GM12892 (cell line): ENCODE data around the gene SGPL1.

Experiments
- POLR2A ChIP-seq: IDR thresholded peaks from 2 replicates; pipeline ENCODE4 v1.6.1; 2011; ENCODE audit warnings: low read depth, low read length, control low read depth
- TAF1 ChIP-seq: IDR thresholded peaks from 2 replicates; pipeline ENCODE4 v1.6.1; 2011; ENCODE audit warnings: low read depth, mild to moderate bottlenecking, control low read depth, low read length, borderline replicate concordance

DNA sequence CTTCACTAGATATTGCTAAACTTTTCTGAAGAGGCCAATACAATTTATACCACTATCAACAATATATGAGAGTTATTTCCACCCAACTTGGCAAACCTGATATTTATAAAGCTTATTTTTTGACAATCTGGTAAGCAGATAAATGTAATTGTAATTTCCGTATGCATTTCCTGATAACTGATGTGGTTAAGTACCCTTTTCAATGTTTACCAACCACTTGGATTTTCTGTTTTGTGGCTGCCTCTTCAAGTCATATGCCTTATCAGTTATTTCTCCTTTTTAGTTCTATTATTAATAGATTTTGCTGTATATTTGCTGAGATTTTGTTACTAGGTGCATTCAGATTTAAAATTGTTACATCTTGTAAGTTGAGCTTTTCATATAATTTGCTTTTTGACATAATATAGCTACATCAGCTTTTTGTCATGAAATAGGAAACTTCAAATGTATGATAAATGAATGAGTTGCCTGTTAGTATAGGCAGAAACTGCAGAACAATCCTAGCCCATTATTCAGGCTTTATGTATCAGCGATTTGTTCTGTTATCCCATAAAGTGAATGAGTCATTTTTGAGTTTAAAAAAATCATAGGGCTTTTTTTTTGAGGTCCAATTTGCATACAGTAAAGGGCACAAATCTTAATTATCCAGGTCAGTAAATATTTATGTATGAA, 11.5 kb downstream of the SGPL1 start:
- no peak for TF ChIP-seq POLR2A
- no peak for TF ChIP-seq TAF1
